ENCODE data around the gene PRSS58. TPM values are rescaled to one million over a fixed set of nuclear protein-coding genes. Genes with fewer than 3 reads are reported as not detected.

PRSS58 gene
- total RNA-seq, 4 donors from 2014 or later = not detected

- no peaks in the 10 kb centered on the region for H3K27me3 ChIP-seq
- H3K36me3 ChIP-seq = no peaks in the 10 kb centered on the region
- TF ChIP-seq CTCF (IDR thresholded peaks at IDR 0.05) = no peak
- no peak for TF ChIP-seq EP300 (IDR thresholded peaks at IDR 0.05)
- no peak for TF ChIP-seq POLR2A (IDR thresholded peaks at IDR 0.05)
- 26 to 32% methylated on average over 1 of the region's 1 CpG for WGBS, 2 donors
- H3K27ac ChIP-seq = no peak overlapping the region
- no peak for DNase-seq (ENCODE audit: low spot score in 2 of 2)
- no peak overlapping the region for H3K4me3 ChIP-seq
- H3K9me3 ChIP-seq = no peaks in the 10 kb centered on the region
- H3K4me1 ChIP-seq = no peaks in the 10 kb centered on the region
Measured at GRCh38 chr7:142228537-142229104, 29.2 kb downstream of the PRSS58 start.

Small RNAs within 50 kb of the gene (small RNA-seq; reads per million reads assigned to genes)
- gene TRBV1 = not detected

Other genes starting within 250 kb of the PRSS58 start
- 1 to 10 TPM in 3 of 4 donors, under 1 TPM in 1; under 0.01 to 7.3 (median 2.3) TPM for gene MGAM2, start 146.3 kb downstream of the PRSS58 start, total RNA-seq

All from tibial nerve (tissue), 4 donors.